Erythroblast (primary cell): Measurements from ENCODE around the gene NOP9.

ENCODE experiments used
- GATA1 ChIP-seq: IDR thresholded peaks from 2 replicates; pipeline ENCODE4 v1.6.1; 2011; ENCODE audit warnings: low read depth, mild to moderate bottlenecking, control low read depth, low read length, moderate library complexity
- POLR2A ChIP-seq: IDR thresholded peaks from 2 replicates; pipeline ENCODE4 v1.6.1; 2011; ENCODE audit warnings: mild to moderate bottlenecking, low read length

DNA sequence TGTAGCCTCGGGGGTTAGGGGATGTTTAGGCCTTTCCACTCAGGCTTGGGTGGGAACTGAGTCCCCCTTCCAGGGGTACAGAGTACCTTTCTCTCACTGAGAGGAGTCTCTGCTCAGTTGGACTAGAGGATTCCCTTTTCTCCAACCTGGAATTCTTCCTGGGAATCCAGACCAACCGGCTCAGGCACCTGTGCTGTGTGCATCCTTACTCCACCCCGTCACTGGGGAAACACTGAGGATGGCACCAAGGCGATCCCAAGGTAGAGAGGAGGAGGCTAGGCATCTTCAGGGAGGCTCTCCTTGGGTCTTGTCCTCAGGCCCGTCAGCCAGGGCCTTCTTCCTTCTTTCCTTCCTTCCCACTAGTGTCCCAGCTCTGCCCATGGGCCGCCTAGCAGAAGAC, 35.8 kb upstream of the NOP9 start:
- no peak for TF ChIP-seq POLR2A
- TF ChIP-seq GATA1: no peak
